IMR-90 (cell line): ENCODE measurements around the gene NGFR. TPM values are rescaled to one million over a fixed set of nuclear protein-coding genes. Genes with fewer than 3 reads are reported as not detected.

Experiments used
- ATAC-seq: fragments of 200-7000 bp; cut with Tn5 transposase; 2 replicates; pipeline ENCODE4 v1.9.1; 2020; ENCODE audit warnings: low read depth, mild to moderate bottlenecking, moderate library complexity
- BruUV-seq: library from RNA; stranded (reverse); fragments of 400-500 nt; replicated peaks from 2 replicates; lab custom pipeline; 2021; lab: Mats Ljungman, UMichigan
- CTCF ChIA-PET: fragments of 300-600 bp; formaldehyde crosslinking; extraction: SDS; loops from one replicate; lab custom pipeline; 2021; ENCODE audit warnings: antibody characterized with exemption; lab: Yijun Ruan, JAX
- POLR2A ChIA-PET: fragments of 300-600 bp; sonication (Branson Sonifier 250); formaldehyde crosslinking; loops from one replicate; lab custom pipeline; 2022; ENCODE audit warnings: antibody characterized with exemption; ENCODE audit not compliant: unreplicated experiment; lab: Charles Lee
- DNase-seq: peaks from one replicate; pipeline ENCODE4 v3.0.0; 2013
- H2AFZ ChIP-seq: replicated peaks from 2 replicates; pipeline ENCODE3; 2013; ENCODE audit warnings: low read length, mild to moderate bottlenecking; ENCODE audit not compliant: poor library complexity
- H2AK5ac ChIP-seq: 2 replicates; pipeline ENCODE4 v1.6.1; 2013; ENCODE audit warnings: low read depth, low read length, inconsistent platforms
- H2AK9ac ChIP-seq: replicated peaks from 2 replicates; pipeline ENCODE3; 2013; ENCODE audit warnings: mild to moderate bottlenecking, low read depth, low read length, moderate library complexity; ENCODE audit not compliant: poor library complexity
- H2BK120ac ChIP-seq: 2 replicates; pipeline ENCODE4 v1.6.1; 2013; ENCODE audit warnings: low read depth, low read length, inconsistent platforms
- H2BK15ac ChIP-seq: 3 replicates; pipeline ENCODE4 v1.6.1; 2013; ENCODE audit warnings: low read depth, low read length, inconsistent platforms
- H2BK20ac ChIP-seq: 2 replicates; pipeline ENCODE4 v1.6.1; 2013; ENCODE audit warnings: low read depth, mild to moderate bottlenecking, inconsistent platforms, low read length, moderate library complexity
- H2BK5ac ChIP-seq: 2 replicates; pipeline ENCODE4 v1.6.1; 2013; ENCODE audit warnings: mild to moderate bottlenecking, low read depth, low read length, inconsistent platforms; ENCODE audit not compliant: poor library complexity, severe bottlenecking
- H3K14ac ChIP-seq: replicated peaks from 2 replicates; pipeline ENCODE4 v1.6.1; 2013; ENCODE audit warnings: low read depth, low read length, inconsistent platforms
- H3K18ac ChIP-seq: 2 replicates; pipeline ENCODE4 v1.6.1; 2013; ENCODE audit warnings: low read depth, low read length, control low read depth
- H3K23ac ChIP-seq: 2 replicates; pipeline ENCODE4 v1.6.1; 2013; ENCODE audit warnings: low read depth, low read length, inconsistent platforms
- H3K27ac ChIP-seq: 2 replicates; pipeline ENCODE4 v1.5.1; 2013; ENCODE audit warnings: mild to moderate bottlenecking, control low read depth, low read length; ENCODE audit not compliant: insufficient read depth
- H3K27me3 ChIP-seq: 2 replicates; pipeline ENCODE4 v1.6.1; 2013; ENCODE audit warnings: low read length; ENCODE audit not compliant: control insufficient read depth, insufficient read depth
- H3K36me3 ChIP-seq: 2 replicates; pipeline ENCODE4 v1.6.1; 2013; ENCODE audit warnings: low read length, mixed read lengths; ENCODE audit not compliant: control insufficient read depth, insufficient read depth
- H3K4ac ChIP-seq: 2 replicates; pipeline ENCODE4 v1.6.1; 2013; ENCODE audit warnings: low read depth, low read length, inconsistent platforms
- H3K4me1 ChIP-seq: 2 replicates; pipeline ENCODE4 v1.6.1; 2013; ENCODE audit warnings: low read length, mixed read lengths; ENCODE audit not compliant: control insufficient read depth, insufficient read depth
- H3K4me2 ChIP-seq: 2 replicates; pipeline ENCODE4 v1.6.1; 2013; ENCODE audit warnings: low read depth, mild to moderate bottlenecking, control low read depth, low read length, moderate library complexity
- H3K4me3 ChIP-seq: 2 replicates; pipeline ENCODE4 v1.5.1; 2013; ENCODE audit warnings: low read depth, mild to moderate bottlenecking, control low read depth, low read length, moderate library complexity; ENCODE audit not compliant: insufficient read depth
- H3K56ac ChIP-seq: 2 replicates; pipeline ENCODE4 v1.6.1; 2013; ENCODE audit warnings: low read length, inconsistent platforms; ENCODE audit not compliant: insufficient read depth; ENCODE audit errors: extremely low read depth
- H3K79me1 ChIP-seq, 2 experiments: 2 replicates each; pipeline ENCODE4 v1.6.1; 2013; ENCODE audit warnings: low read length in 2 of 2, inconsistent platforms in 1 of 2, low read depth in 1 of 2
- H3K9ac ChIP-seq: 2 replicates; pipeline ENCODE4 v1.6.1; 2013; ENCODE audit warnings: low read depth, low read length, control low read depth
- H3K9me1 ChIP-seq: 2 replicates; pipeline ENCODE4 v1.6.1; 2013; ENCODE audit warnings: low read length, inconsistent platforms; ENCODE audit not compliant: insufficient read depth
- H3K9me3 ChIP-seq: 2 replicates; pipeline ENCODE4 v1.6.1; 2013; ENCODE audit warnings: low read length; ENCODE audit not compliant: control insufficient read depth, insufficient read depth
- H4K20me1 ChIP-seq: 2 replicates; pipeline ENCODE4 v1.6.1; 2013; ENCODE audit warnings: low read length, inconsistent platforms; ENCODE audit not compliant: insufficient read depth
- H4K5ac ChIP-seq: 2 replicates; pipeline ENCODE4 v1.6.1; 2013; ENCODE audit warnings: mild to moderate bottlenecking, low read depth, low read length, control low read depth
- H4K8ac ChIP-seq, 2 experiments: 2 replicates each; pipeline ENCODE4 v1.6.1; 2013; ENCODE audit warnings: low read depth in 2 of 2, low read length in 2 of 2, control low read depth in 1 of 2, inconsistent platforms in 1 of 2
- H4K91ac ChIP-seq: 2 replicates; pipeline ENCODE4 v1.6.1; 2013; ENCODE audit warnings: low read depth, low read length, inconsistent platforms; ENCODE audit not compliant: insufficient read depth
- BHLHE40 ChIP-seq: fragments of 150-350 bp; IDR thresholded peaks from 2 replicates; pipeline ENCODE4 v1.6.1; 2016; ENCODE audit warnings: mild to moderate bottlenecking, low read depth, low read length
- FOS ChIP-seq: fragments of 150-350 bp; IDR thresholded peaks from 2 replicates; pipeline ENCODE4 v1.6.1; 2016; ENCODE audit warnings: low read depth, low read length
- MAFK ChIP-seq: IDR thresholded peaks from 2 replicates; pipeline ENCODE4 v1.6.1; 2012; ENCODE audit warnings: low read depth, low read length, improper control_type of control experiment
- MAZ ChIP-seq: IDR thresholded peaks from 2 replicates; pipeline ENCODE4 v1.6.1; 2012; ENCODE audit warnings: low read depth, mild to moderate bottlenecking, low read length, improper control_type of control experiment, moderate library complexity, borderline replicate concordance
- MXI1 ChIP-seq: IDR thresholded peaks from 2 replicates; pipeline ENCODE4 v1.6.1; 2012; ENCODE audit warnings: low read depth, mild to moderate bottlenecking, low read length, moderate library complexity, borderline replicate concordance
- NFE2L2 ChIP-seq: fragments of 150-350 bp; IDR thresholded peaks from 2 replicates; pipeline ENCODE4 v1.6.1; 2016; ENCODE audit warnings: low read depth, mild to moderate bottlenecking, low read length
- RCOR1 ChIP-seq: IDR thresholded peaks from 2 replicates; pipeline ENCODE4 v1.6.1; 2012; ENCODE audit warnings: mild to moderate bottlenecking, low read length, improper control_type of control experiment; ENCODE audit not compliant: insufficient replicate concordance
- RFX5 ChIP-seq: IDR thresholded peaks from 2 replicates; pipeline ENCODE4 v1.8.0; 2012; ENCODE audit warnings: low read depth, mild to moderate bottlenecking, low read length, moderate library complexity
- SMC3 ChIP-seq: fragments of 150-350 bp; IDR thresholded peaks from 2 replicates; pipeline ENCODE4 v1.6.1; 2016; ENCODE audit warnings: low read depth, mild to moderate bottlenecking, antibody characterized with exemption, low read length, moderate library complexity
- USF2 ChIP-seq: fragments of 150-350 bp; IDR thresholded peaks from 2 replicates; pipeline ENCODE4 v1.6.1; 2017; ENCODE audit warnings: mild to moderate bottlenecking, antibody characterized with exemption, low read length, low read depth
- WGBS, 2 experiments: methylation state at CpG; one replicate each; pipeline versions ENCODE4 v1.1.5 to v1.1.7; 2013; ENCODE audit warnings: missing lambda C conversion rate in 2 of 2; ENCODE audit not compliant: insufficient read length in 1 of 2; ENCODE audit errors: extremely low coverage in 2 of 2; 5-methylcytosine and 5-hydroxymethylcytosine counted together
- dilution Hi-C: fragments of 300-500 bp; cut with HindIII; formaldehyde crosslinking; loops from one replicate; pipeline ENCODE4 v1.14.3; 2018; ENCODE audit warnings: low sequenced_read_pairs; ENCODE audit not compliant: unreplicated experiment
- in situ Hi-C: fragments of 300-500 bp; cut with MboI; formaldehyde crosslinking; loops from 3 replicates; pipeline ENCODE4 v1.14.3; 2019; ENCODE audit warnings: low sequenced_read_pairs, inconsistent platforms, mixed read lengths
- intact Hi-C: fragments of 100-400 bp; cut with micrococcal nuclease; formaldehyde crosslinking; loops from 2 replicates; pipeline ENCODE4 v1.10.0; 2022
- polyA plus RNA-seq, 3 experiments: library from polyadenylated mRNA; depleted of rRNA; stranded (reverse); fragments of >200 nt; gene quantifications; 2 replicates each; pipeline ENCODE4 v1.2.3, GENCODE V29; 2012; ENCODE audit warnings: low replicate concordance in 1 of 3
- total RNA-seq: library from RNA; depleted of rRNA; stranded (reverse); fragments of >200 nt; gene quantifications from 2 replicates; pipeline ENCODE4 v1.2.3, GENCODE V29; 2012
- TF ChIP-seq, protein P1 (sequence below): conservative IDR thresholded peaks from 2 replicates; pipeline ENCODE4 v1.5.1; 2012; ENCODE audit warnings: mild to moderate bottlenecking, low read depth, low read length, improper control_type of control experiment

NGFR gene
- total and polyA plus RNA-seq, 2 of the 4 experiments (the other 2 are of a cell fraction): 0.15 to 0.18 TPM

DNA sequence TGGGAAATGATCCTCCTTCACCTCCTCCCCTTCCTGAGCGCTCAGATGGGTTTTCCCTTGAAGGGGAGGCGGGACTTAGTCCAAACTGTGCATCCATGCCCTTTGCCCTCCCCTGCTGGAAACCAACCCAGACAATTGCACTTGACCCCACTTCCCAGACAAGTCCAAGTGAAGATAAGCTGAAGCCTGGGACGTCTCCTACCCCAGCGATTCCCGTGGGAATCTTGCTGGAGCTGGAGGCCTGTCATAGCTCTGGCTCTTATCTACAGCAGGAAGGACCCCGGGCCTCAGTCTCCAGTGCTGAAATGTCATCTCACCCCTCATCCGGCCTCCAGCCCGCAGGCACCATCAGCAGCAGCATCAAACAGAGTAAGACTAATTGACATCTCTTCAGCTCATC is 6.5 kb upstream of the NGFR start:
- Histone ChIP-seq H3K4me3 (no peak overlapping the region), H3K36me3 (no peaks in the 10 kb centered on the region), H4K8ac (no peak overlapping the region), H3K9ac (no peak overlapping the region), H3K23ac (no peak overlapping the region), H2AK5ac (no peak overlapping the region), H3K27me3 (peaks cover 86% of the 10 kb centered on the region), H2BK120ac (no peak overlapping the region), H3K4ac (no peak overlapping the region), H3K14ac (no peak overlapping the region), H3K9me1 (no peaks in the 10 kb centered on the region), H3K9me3 (no peaks in the 10 kb centered on the region), H2AK9ac (no peak overlapping the region), H3K27ac (no peak overlapping the region), H2BK15ac (no peak overlapping the region), H4K5ac (no peak overlapping the region), H3K56ac (no peak overlapping the region), H4K91ac (no peak overlapping the region), H4K20me1 (no peaks in the 10 kb centered on the region), H3K4me1 (no peaks in the 10 kb centered on the region), H2BK5ac (no peak overlapping the region), H3K79me1 (no peaks in the 10 kb centered on the region), H2AFZ (no peak overlapping the region), H3K18ac (no peak overlapping the region), H3K4me2 (no peak overlapping the region), H2BK20ac (no peak overlapping the region)
- ChIA-PET POLR2A (no interaction called here), CTCF (interaction anchor here (1.1 kb wide), 1 partner anchor 8 kb away, joined by 3 read pairs; no protein-coding TSS in a partner anchor)
- ATAC-seq (no peak), DNase-seq (no peak)
- intact Hi-C loops: no loop called here
- dilution Hi-C loops: no loop called here
- TF ChIP-seq, protein P1, sequence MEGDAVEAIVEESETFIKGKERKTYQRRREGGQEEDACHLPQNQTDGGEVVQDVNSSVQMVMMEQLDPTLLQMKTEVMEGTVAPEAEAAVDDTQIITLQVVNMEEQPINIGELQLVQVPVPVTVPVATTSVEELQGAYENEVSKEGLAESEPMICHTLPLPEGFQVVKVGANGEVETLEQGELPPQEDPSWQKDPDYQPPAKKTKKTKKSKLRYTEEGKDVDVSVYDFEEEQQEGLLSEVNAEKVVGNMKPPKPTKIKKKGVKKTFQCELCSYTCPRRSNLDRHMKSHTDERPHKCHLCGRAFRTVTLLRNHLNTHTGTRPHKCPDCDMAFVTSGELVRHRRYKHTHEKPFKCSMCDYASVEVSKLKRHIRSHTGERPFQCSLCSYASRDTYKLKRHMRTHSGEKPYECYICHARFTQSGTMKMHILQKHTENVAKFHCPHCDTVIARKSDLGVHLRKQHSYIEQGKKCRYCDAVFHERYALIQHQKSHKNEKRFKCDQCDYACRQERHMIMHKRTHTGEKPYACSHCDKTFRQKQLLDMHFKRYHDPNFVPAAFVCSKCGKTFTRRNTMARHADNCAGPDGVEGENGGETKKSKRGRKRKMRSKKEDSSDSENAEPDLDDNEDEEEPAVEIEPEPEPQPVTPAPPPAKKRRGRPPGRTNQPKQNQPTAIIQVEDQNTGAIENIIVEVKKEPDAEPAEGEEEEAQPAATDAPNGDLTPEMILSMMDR: no peak
- no peak for TF ChIP-seq MAZ
- no peak for TF ChIP-seq RCOR1
- TF ChIP-seq SMC3: no peak
- no peak for TF ChIP-seq NFE2L2
- TF ChIP-seq USF2: no peak
- TF ChIP-seq RFX5: no peak
- no peak for TF ChIP-seq BHLHE40
- TF ChIP-seq FOS: no peak
- no peak for TF ChIP-seq MXI1
- TF ChIP-seq MAFK: no peak
- in situ Hi-C loops: no loop called here
- no CpG with 5 or more reads among the region's 8 CpGs for WGBS, 2 experiments
- no TSS peak for BruUV-seq
